Heart right ventricle (tissue), 16 donors: ENCODE data around the gene CERK. TPM values are rescaled to one million over a fixed set of nuclear protein-coding genes. Genes with fewer than 3 reads are reported as not detected.

ENCODE experiments used
- ATAC-seq, 8 donors: fragments of 200-7000 bp; cut with Tn5 transposase; one replicate each; pipeline ENCODE4 v1.9.1; 2020; ENCODE audit warnings: mild to moderate bottlenecking in 8 of 8, moderate library complexity in 8 of 8, moderate number of reproducible peaks in 1 of 8
- DNase-seq, 2 donors: peaks; one replicate each; pipeline ENCODE4 v3.0.0-alpha.2; 2020
- H3K27ac ChIP-seq, 10 donors: fragments of 200-600 bp; sonication (generic) in 2 of 10; one replicate each; pipeline versions ENCODE4 v1.5.0 to v1.8.0; 2020 to 2022; ENCODE audit warnings: mild to moderate bottlenecking in 3 of 10
- H3K27me3 ChIP-seq, 7 donors: fragments of 200-600 bp; one replicate each; pipeline ENCODE4 v1.8.0; 2021 to 2022; ENCODE audit warnings: mild to moderate bottlenecking in 2 of 7
- H3K36me3 ChIP-seq, 9 donors: fragments of 200-600 bp; sonication (generic) in 1 of 9; one replicate each; pipeline versions ENCODE4 v1.5.0 to v1.8.0; 2020 to 2022; ENCODE audit warnings: mild to moderate bottlenecking in 2 of 9
- H3K4me1 ChIP-seq, 9 donors: fragments of 200-600 bp; sonication (generic) in 1 of 9; one replicate each; pipeline versions ENCODE4 v1.5.0 to v1.8.0; 2020 to 2022; ENCODE audit warnings: mild to moderate bottlenecking in 4 of 9
- H3K4me3 ChIP-seq, 10 donors: fragments of 200-600 bp; sonication (generic) in 2 of 10; one replicate each; pipeline versions ENCODE4 v1.5.0 to v1.8.0; 2020 to 2022; ENCODE audit warnings: mild to moderate bottlenecking in 7 of 10, moderate library complexity in 2 of 10
- H3K9me3 ChIP-seq, 11 donors: fragments of 200-600 bp in 10 of 11; sonication (generic) in 2 of 11; one replicate each; pipeline versions ENCODE4 v1.5.0 to v1.8.0; 2013 to 2022; ENCODE audit warnings: mild to moderate bottlenecking in 2 of 11, control low read depth in 1 of 11, moderate library complexity in 1 of 11
- WGBS, 2 donors: extraction: QIAGEN DNeasy Blood & Tissue Kit; methylation state at CpG; one replicate each; pipeline ENCODE4 v1.1.7; 2013; ENCODE audit warnings: inconsistent platforms in 1 of 2; 5-methylcytosine and 5-hydroxymethylcytosine counted together
- intact Hi-C, 10 donors: fragments of 100-400 bp; cut with DNase I; formaldehyde crosslinking; loops; one replicate each; pipeline versions ENCODE4 v1.11.1 to v1.14.2; 2022
- polyA plus RNA-seq, 2 donors: library from polyadenylated mRNA; stranded (reverse); fragments of 200-250 nt; gene quantifications; one replicate each; pipeline ENCODE4 v1.2.3, GENCODE V29; 2013
- total RNA-seq, 10 donors: library from RNA; stranded (reverse); fragmentation: NEBNext Ultra II Directional in 3 of 10; extraction: Animal tissue kit (Norgen Biotek cat#: 25700) in 3 of 10; gene quantifications; one replicate each; pipeline versions ENCODE4 v1.2.1 to v1.2.4, GENCODE V29; 2021 to 2023
- TF ChIP-seq, protein P1 (sequence below), 9 donors: fragments of 200-600 bp; sonication (generic) in 2 of 9; IDR thresholded peaks; one replicate each; pipeline versions ENCODE4 v1.5.0 to v1.8.0; 2021 to 2022; ENCODE audit warnings: antibody characterized with exemption in 9 of 9, mild to moderate bottlenecking in 5 of 9, moderate library complexity in 1 of 9
- donor health status: Arrhythmogenic right ventricular cardiomyopathy.
- donor health status: ischemic (EF 13 %, LVEDD 7.1; RV severe dilation, severe dysfunction).
- donor health status: healthy with polysubstance abuse.
- donor health status: DM: no; HTN: yes; CAD: no.
- donor health status: DM: no; HTN: no; CAD: no.
- donor health status: ischemic (EF 25% LVEDD 6.9; RV normal size, moderate dysfunction).
- donor health status: ischemic (EF 25% LVEDD 5.7; RV mildly dilated, moderate dysfunction).
- donor health status: healthy.
- donor health status: DM: yes; HTN: yes; CAD: no.
- donor health status: Ischemic cardiomyopathy.
- donor health status: ischemic (EF 35%, LVEDD 5.7; RV mildly dilated, moderate dysfunction).
- donor health status: nonischemic (EF 11% LVEDD 7.7; RV severe dilation, severe dysfunction).
- donor health status: DM: yes; HTN: yes; CAD: no.
- donor health status: PGD.
- donor health status: ischemic (EF 29% LVEDD 5.4; RV normal size, mild dysfunction).
- donor health status: nonischemic (EF 23%, LVEDD 6.1; RV moderate dilation, normal function).

The CERK gene
- total and polyA plus RNA-seq, 12 donors, result 21.5 to 97.0 (median 66.2) TPM

DNA sequence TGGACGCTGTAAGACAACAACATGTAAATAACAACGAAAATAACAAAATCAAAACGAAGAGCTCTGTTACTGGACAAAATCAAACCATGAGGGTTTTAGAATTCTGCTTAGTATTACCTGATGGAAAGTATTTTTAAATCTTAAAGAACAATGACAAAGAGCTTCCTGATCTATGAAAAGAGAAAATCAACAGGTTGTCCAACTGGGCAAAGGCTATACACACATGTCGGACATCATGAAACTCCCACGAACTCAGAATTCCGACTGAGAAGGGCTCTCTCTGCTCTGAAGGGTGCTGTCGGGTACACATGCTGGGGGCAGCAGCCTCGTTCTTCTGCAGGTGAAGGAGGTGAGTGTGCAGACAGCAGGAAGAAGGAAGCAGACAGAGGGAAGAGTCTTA is 25.8 kb downstream of the CERK start:
- intact Hi-C loops, result no loop called here
- no peak for ATAC-seq
- WGBS, 2 donors, result 92 to 93% methylated on average over 8 of the region's 8 CpGs
- no peak for DNase-seq
- H3K27ac ChIP-seq, result no peak overlapping the region
- H3K4me1 ChIP-seq, result peaks cover 0 to 19% (median 13%) of the 10 kb centered on the region in 9 donors
- H3K4me3 ChIP-seq, result no peak overlapping the region
- no peaks in the 10 kb centered on the region for H3K27me3 ChIP-seq
- H3K9me3 ChIP-seq, result no peaks in the 10 kb centered on the region
- TF ChIP-seq, protein P1, sequence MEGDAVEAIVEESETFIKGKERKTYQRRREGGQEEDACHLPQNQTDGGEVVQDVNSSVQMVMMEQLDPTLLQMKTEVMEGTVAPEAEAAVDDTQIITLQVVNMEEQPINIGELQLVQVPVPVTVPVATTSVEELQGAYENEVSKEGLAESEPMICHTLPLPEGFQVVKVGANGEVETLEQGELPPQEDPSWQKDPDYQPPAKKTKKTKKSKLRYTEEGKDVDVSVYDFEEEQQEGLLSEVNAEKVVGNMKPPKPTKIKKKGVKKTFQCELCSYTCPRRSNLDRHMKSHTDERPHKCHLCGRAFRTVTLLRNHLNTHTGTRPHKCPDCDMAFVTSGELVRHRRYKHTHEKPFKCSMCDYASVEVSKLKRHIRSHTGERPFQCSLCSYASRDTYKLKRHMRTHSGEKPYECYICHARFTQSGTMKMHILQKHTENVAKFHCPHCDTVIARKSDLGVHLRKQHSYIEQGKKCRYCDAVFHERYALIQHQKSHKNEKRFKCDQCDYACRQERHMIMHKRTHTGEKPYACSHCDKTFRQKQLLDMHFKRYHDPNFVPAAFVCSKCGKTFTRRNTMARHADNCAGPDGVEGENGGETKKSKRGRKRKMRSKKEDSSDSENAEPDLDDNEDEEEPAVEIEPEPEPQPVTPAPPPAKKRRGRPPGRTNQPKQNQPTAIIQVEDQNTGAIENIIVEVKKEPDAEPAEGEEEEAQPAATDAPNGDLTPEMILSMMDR (IDR thresholded peaks at IDR 0.05), result no peak
- peaks cover 8 to 100% (median 54%) of the 10 kb centered on the region in 9 donors for H3K36me3 ChIP-seq

DNA sequence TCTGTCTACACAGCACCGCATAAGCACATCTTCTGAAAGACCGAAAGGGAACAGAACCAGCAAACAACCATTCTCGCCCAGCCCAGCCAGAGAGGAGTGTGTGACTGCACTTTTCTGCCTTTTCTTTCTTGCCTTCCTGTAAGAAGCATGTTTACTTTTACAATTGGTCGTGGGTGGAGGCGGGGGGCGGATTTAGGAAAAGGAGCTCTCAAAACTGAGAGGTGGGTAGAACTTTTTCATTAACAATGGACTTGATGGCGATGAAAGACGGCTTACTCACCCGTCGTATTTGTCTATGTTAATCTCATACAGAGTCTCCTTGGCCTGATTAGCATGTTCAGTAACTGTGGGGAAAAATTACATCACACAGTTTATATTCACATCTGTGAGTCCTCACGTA is 27.2 kb downstream of the CERK start:
- Histone ChIP-seq H3K27me3 (no peaks in the 10 kb centered on the region), H3K36me3 (peaks cover 8 to 100% (median 57%) of the 10 kb centered on the region in 9 donors), H3K4me3 (no peak overlapping the region), H3K4me1 (peaks cover 0 to 33% (median 14%) of the 10 kb centered on the region in 9 donors), H3K27ac (no peak overlapping the region), H3K9me3 (no peaks in the 10 kb centered on the region)
- no peak for ATAC-seq
- TF ChIP-seq, protein P1 (IDR thresholded peaks at IDR 0.05), result no peak
- WGBS, 2 donors, result 84 to 87% methylated on average over 11 of the region's 11 CpGs
- intact Hi-C loops, result no loop called here
- no peak for DNase-seq

GRCh38 chr22:46708766-46709330 is 29.2 kb downstream of the CERK start:
- H3K4me1 ChIP-seq, result peaks cover 0 to 23% (median 8%) of the 10 kb centered on the region in 9 donors
- H3K4me3 ChIP-seq, result no peak overlapping the region
- H3K9me3 ChIP-seq, result no peaks in the 10 kb centered on the region
- ATAC-seq, result no peak
- WGBS, 2 donors, result 93 to 96% methylated on average over 17 of the region's 17 CpGs
- TF ChIP-seq, protein P1 (IDR thresholded peaks at IDR 0.05), result no peak
- H3K27me3 ChIP-seq, result no peaks in the 10 kb centered on the region
- peaks cover 8 to 100% (median 68%) of the 10 kb centered on the region in 9 donors for H3K36me3 ChIP-seq
- no peak for DNase-seq
- intact Hi-C loops, result no loop called here
- no peak overlapping the region for H3K27ac ChIP-seq

DNA sequence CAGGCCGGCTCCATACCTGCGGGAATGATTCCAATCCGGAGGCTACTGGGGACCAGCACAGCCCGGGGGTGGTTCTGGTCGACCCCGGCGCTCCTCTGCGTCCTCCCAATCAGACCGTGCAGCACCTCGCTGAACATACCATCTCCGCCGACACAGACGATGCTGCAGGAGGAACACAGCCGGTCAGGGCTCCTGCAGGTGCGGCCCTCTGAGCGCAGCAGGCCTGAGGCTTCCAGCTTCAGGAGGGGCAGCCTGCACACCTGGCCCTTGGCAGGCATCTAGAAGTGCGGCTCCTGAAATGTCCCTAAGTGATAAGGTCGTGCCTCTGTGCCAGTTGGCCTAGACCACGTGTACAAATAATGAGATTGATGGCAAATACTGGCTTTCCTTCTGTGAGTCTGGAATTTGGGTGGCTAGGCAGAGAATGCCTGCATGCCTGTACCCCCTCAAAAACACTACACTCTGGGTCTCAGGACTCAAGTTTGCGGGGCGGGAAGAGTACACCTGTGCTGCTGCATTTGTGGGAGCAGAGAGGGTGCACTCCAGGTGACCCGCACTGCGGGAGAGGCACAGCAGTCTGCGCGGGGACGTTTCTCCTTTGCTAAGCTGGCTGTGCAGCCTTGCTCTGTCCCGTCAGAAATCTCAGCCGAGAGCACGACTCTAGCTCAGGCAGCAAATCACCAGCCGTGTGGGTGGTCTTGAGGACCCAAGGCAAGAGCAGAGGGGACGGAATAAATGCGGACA is 30.1 kb downstream of the CERK start:
- H3K27me3 ChIP-seq, result no peaks in the 10 kb centered on the region
- H3K4me1 ChIP-seq, result peaks cover 0 to 18% (median 4%) of the 10 kb centered on the region in 9 donors
- H3K9me3 ChIP-seq, result no peaks in the 10 kb centered on the region
- H3K4me3 ChIP-seq, result no peak overlapping the region
- intact Hi-C loops, result no loop called here
- no peak for DNase-seq
- no peak for ATAC-seq
- 90 to 93% methylated on average over 32 of the region's 32 CpGs for WGBS, 2 donors
- peaks cover 8 to 100% (median 70%) of the 10 kb centered on the region in 9 donors for H3K36me3 ChIP-seq
- H3K27ac ChIP-seq, result no peak overlapping the region
- TF ChIP-seq, protein P1 (IDR thresholded peaks at IDR 0.05), result no peak
